Occipital lobe (tissue), 2 donors: ENCODE measurements around the gene RGS6. TPM values are rescaled to one million over a fixed set of nuclear protein-coding genes. Genes with fewer than 3 reads are reported as not detected.

Experiments used
- DNase-seq: peaks from one replicate; lab custom pipeline; 2025; lab: John Stamatoyannopoulos, UW
- total RNA-seq: library from RNA; depleted of rRNA; stranded (reverse); fragments of >200 nt; gene quantifications from one replicate; pipeline ENCODE4 v1.2.3, GENCODE V29; 2014

The RGS6 gene
- total RNA-seq, 1 donor from 2014 or later: 6.9 TPM

DNA sequence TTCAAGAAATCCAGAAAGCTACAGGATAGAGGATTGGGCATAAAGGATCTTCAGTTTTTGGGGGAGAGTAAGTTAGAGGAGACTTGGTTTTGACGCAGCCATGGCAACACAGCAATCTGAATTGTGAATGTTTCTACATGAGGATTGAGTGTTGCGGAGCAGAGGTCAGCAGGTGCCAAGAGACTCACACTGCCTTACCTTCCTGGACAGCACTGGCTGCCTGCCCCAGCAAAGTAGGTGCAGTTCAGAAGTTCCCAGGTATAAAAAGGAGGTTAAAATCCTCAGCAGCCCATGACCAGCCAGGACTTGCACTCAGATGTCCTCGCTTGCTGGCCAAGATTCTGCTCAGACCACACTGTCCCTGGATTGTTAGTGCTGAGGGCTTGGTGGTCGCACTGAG lies 590.6 kb downstream of the RGS6 start:
- DNase-seq: no peak

DNA sequence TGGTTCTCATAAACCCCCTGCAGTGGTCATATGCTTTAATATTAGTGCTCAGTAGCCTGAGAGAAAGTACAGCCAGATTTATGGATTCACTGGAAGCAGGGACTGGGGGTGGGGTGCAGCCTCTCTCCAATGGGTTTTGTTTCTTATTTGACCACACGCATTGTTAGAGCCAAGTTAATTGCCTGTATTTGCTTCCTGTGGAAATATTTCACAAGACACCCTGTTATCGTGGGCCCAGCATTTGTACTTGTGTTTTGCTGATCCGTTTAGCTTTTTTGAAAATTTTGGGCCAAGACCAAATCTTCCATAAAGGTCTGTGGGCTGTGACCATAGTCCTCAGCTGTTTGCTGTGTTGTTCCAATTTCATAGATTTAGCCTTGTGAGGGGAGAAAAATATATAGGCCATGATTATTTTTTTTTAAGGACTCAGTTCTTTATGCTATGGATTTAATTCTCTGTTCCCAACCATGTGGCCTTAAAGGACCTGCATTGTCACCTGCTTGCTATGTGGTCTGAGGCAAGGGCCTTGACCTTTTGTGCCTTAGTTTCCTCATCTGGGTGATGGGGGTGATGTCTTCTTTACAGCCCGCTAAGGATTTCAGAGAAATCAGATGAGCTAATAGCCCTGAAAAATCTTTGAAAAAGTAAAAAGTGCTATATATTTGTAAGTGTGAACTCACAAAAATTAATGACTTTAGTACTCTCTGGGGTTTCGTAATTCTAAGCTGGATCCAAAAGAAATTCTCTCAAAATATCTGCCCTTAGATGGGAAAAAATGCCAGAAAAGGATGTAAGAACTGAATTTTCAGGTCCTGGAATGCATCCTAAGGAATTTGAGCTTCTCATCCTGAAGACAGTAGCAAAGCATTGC lies 591.4 kb downstream of the RGS6 start:
- DNase-seq: no peak

- no peak for DNase-seq
These were observed 592.0 kb downstream of the RGS6 start for GRCh38 chr14:72524295-72524629.

DNA sequence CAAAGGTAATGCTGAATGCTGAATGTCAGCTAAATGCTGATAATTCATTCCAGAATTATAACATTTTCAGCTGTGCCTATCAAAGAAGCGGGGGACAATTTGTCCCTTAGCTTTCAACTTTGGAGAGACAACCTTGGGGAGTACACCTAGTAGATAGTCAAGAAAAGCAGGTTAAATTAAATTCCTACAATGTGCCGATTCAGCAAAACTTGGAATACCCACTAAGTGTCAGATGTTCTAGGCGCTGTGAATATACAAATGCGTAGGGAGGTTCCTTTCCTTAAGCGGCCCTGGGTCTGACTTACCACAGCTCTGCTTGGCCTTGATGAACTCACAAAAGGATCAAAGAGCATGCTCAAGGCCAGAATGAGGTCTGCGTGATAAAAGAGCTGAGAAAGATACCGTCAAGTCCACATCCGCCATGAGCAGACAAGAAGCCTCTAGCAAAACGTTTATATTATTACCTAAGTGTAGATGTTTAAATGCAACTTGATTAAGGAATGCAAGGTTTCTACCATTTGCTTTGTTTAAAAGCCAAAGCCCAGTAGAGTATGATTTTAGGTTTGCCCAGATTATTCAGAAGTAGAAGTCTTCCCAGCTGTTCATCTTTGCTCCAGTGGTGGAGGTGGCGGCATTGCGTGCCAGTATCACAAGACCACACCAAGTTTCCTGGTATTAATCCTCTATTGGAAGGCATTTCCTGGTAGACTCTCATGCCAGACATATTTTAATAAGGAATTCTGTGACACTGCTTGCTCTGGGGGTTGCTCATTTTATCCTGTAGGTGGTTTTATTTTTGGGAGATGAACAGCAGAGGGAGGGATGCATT lies 593.1 kb downstream of the RGS6 start:
- no peak for DNase-seq

DNA sequence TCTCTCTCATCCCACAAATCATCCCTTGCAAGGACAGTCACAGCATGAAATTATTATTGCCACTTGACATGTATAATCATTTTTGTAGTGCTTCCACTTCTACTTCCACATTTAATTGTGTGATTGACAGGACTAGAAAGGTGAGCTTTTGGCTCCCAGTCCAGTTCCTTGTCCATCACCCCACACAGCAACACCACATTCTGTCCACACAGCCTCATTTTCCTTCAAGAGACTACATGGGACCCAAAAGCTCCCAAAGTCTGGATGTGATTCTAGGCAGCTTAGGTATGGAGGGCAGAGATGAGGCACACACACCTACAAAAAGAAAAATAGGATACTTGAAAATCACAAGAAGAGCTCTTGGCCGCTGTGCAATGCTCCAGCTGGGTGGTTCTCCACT lies 595.4 kb downstream of the RGS6 start:
- no peak for DNase-seq

GRCh38 chr14:72528059-72528862 lies 596.0 kb downstream of the RGS6 start:
- DNase-seq: no peak

GRCh38 chr14:72528863-72529175 lies 596.6 kb downstream of the RGS6 start:
- DNase-seq: no peak

- no peak for DNase-seq
These were observed 600.6 kb downstream of the RGS6 start for GRCh38 chr14:72532686-72533454.

DNA sequence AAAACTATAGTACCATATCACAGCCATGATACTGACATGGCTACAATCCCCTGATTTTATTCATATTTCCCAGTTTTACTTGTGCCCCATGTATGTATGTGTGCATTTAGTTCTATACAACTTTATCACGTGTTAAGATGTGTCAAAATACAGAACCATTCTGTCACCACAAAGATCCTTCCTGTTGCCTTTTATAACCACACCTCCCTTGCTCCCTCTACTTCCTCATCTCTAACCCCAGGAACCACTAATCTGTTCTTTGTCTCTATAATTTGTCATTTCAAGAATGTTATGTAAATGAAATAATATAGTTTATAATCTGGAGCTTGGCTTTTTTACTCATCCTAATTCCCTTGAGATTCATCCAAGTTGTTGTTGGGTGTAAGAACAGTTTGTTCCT lies 603.3 kb downstream of the RGS6 start:
- no peak for DNase-seq

GRCh38 chr14:72538387-72538786 lies 606.2 kb downstream of the RGS6 start:
- no peak for DNase-seq

GRCh38 chr14:72539661-72540315 lies 607.6 kb downstream of the RGS6 start:
- DNase-seq: no peak

DNA sequence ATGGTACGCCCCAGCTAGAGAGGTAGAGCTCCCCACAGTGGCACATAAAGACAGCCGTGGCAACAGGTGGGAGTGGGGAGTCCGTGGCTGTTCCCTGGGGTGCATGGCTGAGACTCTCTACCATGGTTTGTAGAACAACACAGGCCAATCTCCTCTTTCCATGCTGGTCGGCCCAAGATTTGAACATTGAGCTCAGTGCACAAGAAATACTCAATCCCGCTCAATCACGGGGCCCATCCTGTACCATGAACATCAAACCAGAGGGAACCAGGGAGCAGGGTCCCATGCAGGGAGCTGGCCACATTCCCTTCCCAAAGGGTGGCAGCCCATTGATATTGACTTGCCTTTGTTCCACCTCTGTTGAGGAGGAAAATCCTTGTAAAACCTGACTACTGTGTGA lies 608.6 kb downstream of the RGS6 start:
- no peak for DNase-seq

- no peak for DNase-seq
These were observed 609.3 kb downstream of the RGS6 start for GRCh38 chr14:72541546-72541945.

DNA sequence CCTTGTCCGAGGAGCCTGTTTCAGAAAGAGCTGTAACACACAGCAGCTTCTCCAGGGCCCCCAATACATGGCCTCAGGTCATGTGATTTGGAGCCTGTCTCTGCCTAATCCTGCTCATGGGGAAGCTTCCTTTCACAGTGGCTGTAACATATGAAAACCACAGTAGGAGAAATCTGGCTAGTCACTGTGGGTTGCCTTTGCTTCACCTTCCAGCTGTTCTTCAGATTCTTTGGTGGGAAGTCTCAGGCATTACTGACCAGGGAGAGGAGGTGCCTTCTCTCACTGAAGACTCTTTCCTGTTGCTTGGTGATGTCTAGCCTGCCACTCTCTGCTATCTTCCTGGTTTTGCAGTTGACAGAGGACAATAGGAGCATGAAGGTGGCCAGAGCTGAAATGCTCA lies 611.1 kb downstream of the RGS6 start:
- no peak for DNase-seq

GRCh38 chr14:72544615-72545387 lies 612.6 kb downstream of the RGS6 start:
- DNase-seq: no peak

GRCh38 chr14:72545411-72546311 lies 613.4 kb downstream of the RGS6 start:
- no peak for DNase-seq

DNA sequence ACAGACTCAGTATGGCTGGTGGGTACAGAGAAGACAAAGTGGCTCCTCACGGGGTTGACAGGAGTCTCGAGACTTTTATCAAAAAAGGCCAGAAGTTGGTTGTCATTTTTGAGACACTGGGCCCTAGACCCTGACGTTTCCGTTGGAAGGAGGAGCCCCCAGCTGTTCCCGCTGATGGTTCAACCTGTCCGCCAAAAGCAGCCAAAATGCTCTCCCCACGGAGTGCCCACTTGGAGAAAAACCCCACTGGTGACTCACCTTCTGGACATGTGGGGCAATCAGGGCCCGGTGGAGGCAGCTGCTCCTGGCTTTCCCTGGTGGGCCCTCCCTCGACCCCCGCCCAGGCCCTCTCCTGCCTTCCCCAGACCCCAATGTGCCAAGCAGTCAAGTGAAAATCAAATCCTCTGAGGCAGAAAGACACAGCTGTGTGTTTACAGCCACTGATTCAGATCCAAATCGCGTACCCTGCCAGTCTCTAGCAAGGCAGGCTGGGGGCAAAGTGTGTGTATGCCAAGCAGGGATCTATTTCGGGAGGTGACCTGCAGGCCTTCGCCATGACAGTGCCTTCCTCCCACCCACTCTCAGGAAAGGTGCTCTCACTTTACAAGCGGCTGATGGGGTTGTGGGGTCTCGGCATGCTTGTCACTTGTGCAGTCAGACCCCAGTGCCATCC lies 614.3 kb downstream of the RGS6 start:
- DNase-seq: no peak

DNA sequence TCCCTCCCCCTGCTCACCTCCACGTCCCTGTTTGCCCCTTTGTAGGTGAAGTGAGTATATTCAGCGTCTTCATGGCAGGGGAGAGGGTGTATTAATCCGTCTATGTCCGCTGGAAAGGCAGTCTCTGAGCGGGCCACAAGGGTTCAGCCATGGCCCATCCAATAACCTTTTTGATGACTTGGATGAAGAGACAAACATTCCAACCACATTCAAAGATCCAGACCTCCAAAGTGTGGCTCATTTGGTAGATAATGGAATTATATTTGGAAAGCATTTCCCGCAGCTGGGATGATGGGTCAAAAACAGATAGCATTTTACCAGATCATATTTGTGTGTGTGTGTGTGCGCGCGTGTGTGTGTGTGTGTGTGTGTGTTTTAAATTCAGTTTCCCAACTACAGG lies 615.8 kb downstream of the RGS6 start:
- DNase-seq: no peak
